OCI-LY7 (cell line): ENCODE data around the gene KRTAP4-4.
A peak's percentile ranks its signal among the peaks of the same experiment; 100 is the strongest.
"Not testable (repeated sequence)": the region's sequence is repeated elsewhere in the genome, so short reads cannot be mapped to it uniquely, and the experiment has no call there.

ENCODE experiments used
- CTCF ChIP-seq: fragments of 200-600 bp; sonication (generic); conservative IDR thresholded peaks from 2 replicates; pipeline ENCODE4 v1.5.1; 2014; ENCODE audit warnings: mild to moderate bottlenecking, antibody characterized with exemption, low read length, moderate library complexity, mixed read lengths
- EZH2phosphoT487 ChIP-seq: fragments of 200-600 bp; sonication (generic); IDR thresholded peaks from 2 replicates; pipeline ENCODE4 v1.6.1; 2018; ENCODE audit warnings: low read depth, borderline replicate concordance, mild to moderate bottlenecking, mixed run types, antibody characterized with exemption, low read length, moderate library complexity, mixed read lengths

- TF ChIP-seq CTCF = peak; percentile 29; the same call in 1 of the 2 replicates
- TF ChIP-seq EZH2phosphoT487 = not testable (repeated sequence)
Observed at GRCh38 chr17:41119696-41120690, 40.6 kb downstream of the KRTAP4-4 start.
